ENCODE data around the gene NAA30. TPM values are rescaled to one million over a fixed set of nuclear protein-coding genes. Genes with fewer than 3 reads are reported as not detected.

Gene NAA30
- total and polyA plus RNA-seq, 2 of the 8 experiments (the other 6 are each of a cell fraction or from before 2014, with no cell fraction given): 4.2 to 21.9 TPM

- no peak for TF ChIP-seq CHD7 (IDR thresholded peaks at IDR 0.05; ENCODE audit: insufficient replicate concordance, low read length)
- no peak for TF ChIP-seq POU5F1 (IDR thresholded peaks at IDR 0.05; ENCODE audit: low read depth, low read length)
- no peak for TF ChIP-seq GTF2F1 (IDR thresholded peaks at IDR 0.05; ENCODE audit: borderline replicate concordance, low read depth, low read length)
- no peak for TF ChIP-seq CBX5 (IDR thresholded peaks at IDR 0.05; ENCODE audit: low read depth, low read length)
- no peak for TF ChIP-seq HDAC6 (IDR thresholded peaks at IDR 0.05; ENCODE audit: low read depth, low read length)
- no peak for TF ChIP-seq TCF12 (IDR thresholded peaks at IDR 0.05; ENCODE audit: low read depth, low read length)
- no peak for TF ChIP-seq SP2 (IDR thresholded peaks at IDR 0.05; ENCODE audit: low read length)
- no peak for TF ChIP-seq CEBPB (IDR thresholded peaks at IDR 0.05; ENCODE audit: low read depth, low read length)
- TF ChIP-seq BACH1 (IDR thresholded peaks at IDR 0.05; ENCODE audit: low read length): peak; percentile 45; the same call in 1 of the 2 replicates
- peak; percentile 9; the same call in 1 of the 2 replicates for TF ChIP-seq E2F6 (IDR thresholded peaks at IDR 0.05)
Observed at GRCh38 chr14:57390037-57390805, at the start of gene NAA30 (continued).

Data from H1 (cell line).